Measurements from ENCODE around the gene APRT.

Gene APRT

GRCh38 chr16:88807626-88808453, 3.9 kb downstream of the APRT start:
- no peak for DNase-seq (ENCODE audit: low spot score)

GRCh38 chr16:88807142-88807625, 4.5 kb downstream of the APRT start:
- no peak for DNase-seq (ENCODE audit: low spot score)

GRCh38 chr16:88806491-88807111, 5.1 kb downstream of the APRT start:
- no peak for DNase-seq (ENCODE audit: low spot score)

GRCh38 chr16:88805887-88806393, 5.8 kb downstream of the APRT start:
- DNase-seq (ENCODE audit: low spot score): no peak

GRCh38 chr16:88805340-88805715, 6.4 kb downstream of the APRT start:
- no peak for DNase-seq (ENCODE audit: low spot score)

GRCh38 chr16:88804552-88805339, 7.0 kb downstream of the APRT start:
- DNase-seq (ENCODE audit: low spot score): no peak

GRCh38 chr16:88804173-88804551, 7.6 kb downstream of the APRT start:
- DNase-seq (ENCODE audit: low spot score): no peak

- DNase-seq (ENCODE audit: low spot score): peak; percentile 100
Measured at GRCh38 chr16:88803264-88803987, 8.3 kb downstream of the APRT start, which contains the start of gene CDT1. Gene CDT1, plus strand, starts transcription at chr16:88803789. Its CDS starts 43 bp downstream, at chr16:88803832.

GRCh38 chr16:88800277-88800592, 11.5 kb downstream of the APRT start:
- DNase-seq (ENCODE audit: low spot score): no peak

GRCh38 chr16:88799569-88800276, 12.0 kb downstream of the APRT start:
- no peak for DNase-seq (ENCODE audit: low spot score)

GRCh38 chr16:88798772-88799455, 12.8 kb downstream of the APRT start:
- DNase-seq (ENCODE audit: low spot score): no peak

GRCh38 chr16:88798073-88798472, 13.7 kb downstream of the APRT start:
- no peak for DNase-seq (ENCODE audit: low spot score)

GRCh38 chr16:88796278-88796677, 15.4 kb downstream of the APRT start:
- DNase-seq (ENCODE audit: low spot score): no peak

GRCh38 chr16:88793251-88793954, 18.3 kb downstream of the APRT start:
- no peak for DNase-seq (ENCODE audit: low spot score)

GRCh38 chr16:88792668-88793250, 19.0 kb downstream of the APRT start:
- DNase-seq (ENCODE audit: low spot score): no peak

- DNase-seq (ENCODE audit: low spot score): no peak
Measured at GRCh38 chr16:88792078-88792550, 19.6 kb downstream of the APRT start.

GRCh38 chr16:88790312-88791211, 21.2 kb downstream of the APRT start:
- no peak for DNase-seq (ENCODE audit: low spot score)

GRCh38 chr16:88789594-88789993, 22.1 kb downstream of the APRT start:
- DNase-seq (ENCODE audit: low spot score): no peak

Measured in D341Med (cell line).